ENCODE measurements around the gene SNUPN.

DNA sequence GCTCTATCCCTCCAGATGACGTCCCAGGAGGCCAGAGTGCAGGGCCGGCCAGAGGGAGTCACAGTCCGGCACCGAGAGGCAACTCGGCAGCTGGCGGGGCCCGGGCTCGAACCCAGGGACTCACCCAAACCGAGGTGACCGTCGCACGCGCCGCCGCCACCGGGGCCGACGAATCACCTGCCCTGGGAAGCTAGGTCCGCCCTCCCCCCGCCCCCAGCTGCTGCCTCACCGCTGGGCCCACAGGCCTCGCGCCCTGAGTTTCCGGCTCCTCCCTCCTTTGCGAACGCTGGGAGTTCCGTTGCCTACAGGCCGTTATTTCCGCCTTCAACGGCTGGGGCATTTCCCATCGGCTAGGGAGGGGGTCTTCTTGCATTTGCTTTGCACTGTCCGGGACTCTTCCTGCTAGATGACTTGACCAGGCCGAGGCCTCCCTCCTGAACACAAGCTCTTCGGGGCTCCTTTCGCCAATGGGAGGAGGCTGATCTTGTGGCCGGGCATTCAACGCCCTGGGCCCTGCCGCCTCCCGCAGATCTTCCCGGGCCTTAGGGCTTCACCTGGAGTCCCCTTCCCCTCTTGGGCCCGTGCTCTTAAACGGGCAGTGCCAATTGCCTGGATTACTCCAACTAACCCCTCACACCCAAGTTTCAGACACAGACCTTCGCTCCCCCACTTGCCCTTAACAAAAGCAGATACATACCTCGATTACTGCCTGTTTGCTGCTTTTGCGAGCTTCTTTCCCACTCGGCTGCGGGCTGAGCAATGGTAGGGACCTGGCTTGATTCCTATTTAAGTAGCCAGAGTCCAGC is at the start of gene SNUPN:
- TF ChIP-seq, protein P1, sequence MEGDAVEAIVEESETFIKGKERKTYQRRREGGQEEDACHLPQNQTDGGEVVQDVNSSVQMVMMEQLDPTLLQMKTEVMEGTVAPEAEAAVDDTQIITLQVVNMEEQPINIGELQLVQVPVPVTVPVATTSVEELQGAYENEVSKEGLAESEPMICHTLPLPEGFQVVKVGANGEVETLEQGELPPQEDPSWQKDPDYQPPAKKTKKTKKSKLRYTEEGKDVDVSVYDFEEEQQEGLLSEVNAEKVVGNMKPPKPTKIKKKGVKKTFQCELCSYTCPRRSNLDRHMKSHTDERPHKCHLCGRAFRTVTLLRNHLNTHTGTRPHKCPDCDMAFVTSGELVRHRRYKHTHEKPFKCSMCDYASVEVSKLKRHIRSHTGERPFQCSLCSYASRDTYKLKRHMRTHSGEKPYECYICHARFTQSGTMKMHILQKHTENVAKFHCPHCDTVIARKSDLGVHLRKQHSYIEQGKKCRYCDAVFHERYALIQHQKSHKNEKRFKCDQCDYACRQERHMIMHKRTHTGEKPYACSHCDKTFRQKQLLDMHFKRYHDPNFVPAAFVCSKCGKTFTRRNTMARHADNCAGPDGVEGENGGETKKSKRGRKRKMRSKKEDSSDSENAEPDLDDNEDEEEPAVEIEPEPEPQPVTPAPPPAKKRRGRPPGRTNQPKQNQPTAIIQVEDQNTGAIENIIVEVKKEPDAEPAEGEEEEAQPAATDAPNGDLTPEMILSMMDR (optimal IDR thresholded peaks at IDR 0.05 in 1 of 3, IDR thresholded peaks at IDR 0.05 in 1 of 3, conservative IDR thresholded peaks at IDR 0.05 in 1 of 3; ENCODE audit: extremely low read depth in 1 of 3, insufficient read depth in 2 of 3, low read length in 3 of 3): no peak
- TF ChIP-seq EZH2 (IDR thresholded peaks at IDR 0.05; ENCODE audit: low read length): no peak
